Endothelial cell of umbilical vein (primary cell): Measurements from ENCODE around the gene CACNA1C. TPM values are rescaled to one million over a fixed set of nuclear protein-coding genes. Genes with fewer than 3 reads are reported as not detected.

ENCODE experiments used
- BruUV-seq: library from RNA; stranded (reverse); fragments of 400-500 nt; replicated peaks from 2 replicates; lab custom pipeline; 2021; lab: Mats Ljungman, UMichigan
- CTCF ChIA-PET: fragments of 300-600, 350-600 bp; sonication (Branson Sonifier 250); formaldehyde crosslinking; loops from one replicate; lab custom pipeline; 2021; ENCODE audit warnings: antibody characterized with exemption, inconsistent platforms; lab: Charles Lee
- POLR2A ChIA-PET: fragments of 300-600, 350-600 bp; sonication (Branson Sonifier 250); formaldehyde crosslinking; loops from one replicate; lab custom pipeline; 2021; ENCODE audit warnings: antibody characterized with exemption, inconsistent platforms; lab: Charles Lee
- DNase-seq: peaks from one replicate; pipeline ENCODE4 v3.0.0-alpha.2; 2011; ENCODE audit warnings: low read depth, low spot score
- FAIRE-seq: peaks from 2 replicates; lab custom pipeline; 2011; peaks lifted over from hg19 to GRCh38; lab: Jason Lieb, UNC
- H2AFZ ChIP-seq: 2 replicates; pipeline ENCODE4 v1.6.0; 2012; ENCODE audit warnings: low read depth, low read length, control low read depth, inconsistent platforms
- H3K27ac ChIP-seq: 2 replicates; pipeline ENCODE4 v1.5.1; 2011; ENCODE audit warnings: low read depth, mild to moderate bottlenecking, control low read depth, low read length, moderate library complexity; ENCODE audit not compliant: insufficient read depth
- H3K27me3 ChIP-seq, 2 experiments: 2 replicates each; pipeline versions ENCODE4 v1.6.0 to v1.6.1; 2011; ENCODE audit warnings: low read length in 2 of 2, mixed read lengths in 1 of 2; ENCODE audit not compliant: control insufficient read depth in 2 of 2, insufficient read depth in 2 of 2
- H3K36me3 ChIP-seq, 2 experiments: 2 replicates in 1 of 2; 3 replicates in 1 of 2; pipeline ENCODE4 v1.5.1; 2011; ENCODE audit warnings: low read length in 2 of 2, mild to moderate bottlenecking in 1 of 2, moderate library complexity in 1 of 2; ENCODE audit not compliant: control insufficient read depth in 2 of 2, insufficient read depth in 2 of 2; ENCODE audit errors: extremely low read depth in 1 of 2
- H3K4me1 ChIP-seq: 3 replicates; pipeline ENCODE4 v1.5.1; 2011; ENCODE audit warnings: mild to moderate bottlenecking, low read length; ENCODE audit not compliant: control insufficient read depth, insufficient read depth; ENCODE audit errors: extremely low read depth
- H3K4me2 ChIP-seq: 2 replicates; pipeline ENCODE4 v1.6.1; 2011; ENCODE audit warnings: low read length, control low read depth, mixed read lengths; ENCODE audit not compliant: insufficient read depth
- H3K4me3 ChIP-seq, 3 experiments: fragments of 200-600 bp in 1 of 3; sonication (generic), shearing (Covaris generic) in 1 of 3; replicated peaks in 1 of 3; 2 replicates each; pipeline ENCODE4 v1.5.1; 2011 to 2016; ENCODE audit warnings: control low read depth in 3 of 3, low read length in 3 of 3, mild to moderate bottlenecking in 2 of 3, inconsistent platforms in 1 of 3, low read depth in 1 of 3, moderate library complexity in 1 of 3; ENCODE audit not compliant: insufficient read depth in 1 of 3
- H3K79me2 ChIP-seq: 2 replicates; pipeline ENCODE4 v1.6.0; 2012; ENCODE audit warnings: low read length, inconsistent platforms; ENCODE audit not compliant: control insufficient read depth, insufficient read depth
- H3K9ac ChIP-seq: replicated peaks from 2 replicates; pipeline ENCODE3; 2011; ENCODE audit warnings: low read length, control low read depth; ENCODE audit not compliant: insufficient read depth; ENCODE audit errors: extremely low read depth
- H3K9me1 ChIP-seq: replicated peaks from 3 replicates; pipeline ENCODE4 v1.6.0; 2011; ENCODE audit warnings: mild to moderate bottlenecking, low read length; ENCODE audit not compliant: control insufficient read depth, insufficient read depth; ENCODE audit errors: extremely low read depth
- H3K9me3 ChIP-seq: replicated peaks from 2 replicates; pipeline ENCODE4 v1.5.1; 2012; ENCODE audit warnings: low read length, inconsistent platforms; ENCODE audit not compliant: control insufficient read depth, insufficient read depth
- H4K20me1 ChIP-seq: replicated peaks from 2 replicates; pipeline ENCODE3; 2011; ENCODE audit warnings: mild to moderate bottlenecking, low read length; ENCODE audit not compliant: control insufficient read depth, insufficient read depth; ENCODE audit errors: extremely low read depth
- EZH2 ChIP-seq: IDR thresholded peaks from 2 replicates; pipeline ENCODE4 v1.6.1; 2012; ENCODE audit warnings: borderline replicate concordance, low read depth, mild to moderate bottlenecking, moderate library complexity, low read length, inconsistent platforms; ENCODE audit not compliant: severe bottlenecking
- FOS ChIP-seq: IDR thresholded peaks from 2 replicates; pipeline ENCODE4 v1.6.1; 2011; ENCODE audit warnings: mild to moderate bottlenecking, low read length, moderate library complexity, borderline replicate concordance; ENCODE audit not compliant: insufficient read depth
- JUN ChIP-seq: IDR thresholded peaks from 2 replicates; pipeline ENCODE4 v1.6.1; 2011; ENCODE audit warnings: borderline replicate concordance, low read depth; ENCODE audit not compliant: insufficient read length, insufficient read depth
- MYC ChIP-seq: IDR thresholded peaks from one replicate; pipeline ENCODE4 v1.6.1; 2011; ENCODE audit warnings: mild to moderate bottlenecking, low read depth, low read length
- POLR2A ChIP-seq: IDR thresholded peaks from 2 replicates; pipeline ENCODE4 v1.6.1; 2012; ENCODE audit warnings: low read depth, mild to moderate bottlenecking, control low read depth, low read length
- dilution Hi-C: fragments of 300-500 bp; cut with MboI; formaldehyde crosslinking; loops from one replicate; pipeline ENCODE4 v1.15.0; 2019; ENCODE audit warnings: low sequenced_read_pairs; ENCODE audit not compliant: extremely low pct_ligation_motif_present
- intact Hi-C: fragments of 100-400 bp; cut with micrococcal nuclease; formaldehyde crosslinking; loops from one replicate; pipeline ENCODE4 v1.10.0; 2022
- polyA plus RNA-seq, 4 experiments: library from polyadenylated mRNA; depleted of rRNA in 3 of 4; stranded (reverse) in 3 of 4; unstranded in 1 of 4; fragments of >200 nt; gene quantifications; 2 replicates each; pipeline versions ENCODE4 v1.2.1 to v1.2.3, GENCODE V29; 2011 to 2012; ENCODE audit warnings: missing spikeins in 1 of 4
- total RNA-seq: library from RNA; stranded (reverse); gene quantifications from 2 replicates; pipeline ENCODE4 v1.2.3, GENCODE V29; 2021

Gene CACNA1C
- total and polyA plus RNA-seq, 2 donors (not counting 3 experiments of a cell fraction or from before 2014, with no cell fraction given), result not detected

DNA sequence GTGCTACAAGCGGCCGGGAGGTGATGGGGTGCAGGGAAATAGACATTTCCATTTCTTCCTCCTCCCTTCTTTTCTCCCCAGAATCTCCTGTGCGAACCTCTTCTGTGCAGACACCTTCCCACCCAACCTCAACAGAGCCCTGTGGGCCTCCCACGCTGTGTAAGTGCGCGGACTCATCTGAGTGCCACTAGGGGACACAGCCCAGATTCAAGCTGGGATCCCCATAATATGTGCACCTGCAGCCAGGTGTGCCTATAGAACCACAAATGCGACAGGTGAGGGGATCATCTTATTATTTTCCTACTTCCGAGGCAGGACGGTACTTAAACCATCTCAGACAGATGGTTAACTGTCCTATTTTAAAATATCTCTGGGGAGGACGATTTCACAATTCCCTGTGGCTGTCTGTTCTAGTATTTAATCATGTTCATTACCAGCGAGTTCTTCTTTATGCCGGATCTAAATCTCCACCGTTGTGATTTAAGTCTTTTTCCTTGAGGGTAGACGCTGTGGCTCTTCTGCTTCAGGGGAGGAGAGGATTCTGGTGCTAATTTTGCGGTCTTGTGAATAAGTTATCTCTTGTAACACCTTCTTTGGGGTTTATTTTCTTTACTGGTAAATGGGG is 17.2 kb upstream of the CACNA1C start:
- Histone ChIP-seq H3K4me2 (peak overlapping the region; percentile 61), H4K20me1 (no peaks in the 10 kb centered on the region), H3K4me3 (no peak overlapping the region), H3K79me2 (no peaks in the 10 kb centered on the region), H2AFZ (peak overlapping the region; percentile 72), H3K27me3 (peaks cover 12 to 22% of the 10 kb centered on the region in 2 experiments), H3K27ac (no peak overlapping the region), H3K9ac (no peak overlapping the region), H3K36me3 (no peaks in the 10 kb centered on the region), H3K9me3 (no peaks in the 10 kb centered on the region), H3K4me1 (peaks cover 2% of the 10 kb centered on the region), H3K9me1 (no peaks in the 10 kb centered on the region)
- intact Hi-C loops, result loop anchor here (1.0 to 2.0 kb wide), 5 partner anchors 31 to 548 kb away; partner anchors contain the start of gene DCP1B
- CTCF ChIA-PET, result interaction anchor here (0.8 to 2.9 kb wide), 6 partner anchors 10 to 548 kb away, joined by 3 to 11 read pairs (median 4); no protein-coding TSS in a partner anchor
- POLR2A ChIA-PET, result no interaction called here
- TF ChIP-seq EZH2 (peak; percentile 36), POLR2A (no peak)
- dilution Hi-C loops, result no loop called here
- FAIRE-seq (no peak), DNase-seq (no peak)
- no TSS peak for BruUV-seq

DNA sequence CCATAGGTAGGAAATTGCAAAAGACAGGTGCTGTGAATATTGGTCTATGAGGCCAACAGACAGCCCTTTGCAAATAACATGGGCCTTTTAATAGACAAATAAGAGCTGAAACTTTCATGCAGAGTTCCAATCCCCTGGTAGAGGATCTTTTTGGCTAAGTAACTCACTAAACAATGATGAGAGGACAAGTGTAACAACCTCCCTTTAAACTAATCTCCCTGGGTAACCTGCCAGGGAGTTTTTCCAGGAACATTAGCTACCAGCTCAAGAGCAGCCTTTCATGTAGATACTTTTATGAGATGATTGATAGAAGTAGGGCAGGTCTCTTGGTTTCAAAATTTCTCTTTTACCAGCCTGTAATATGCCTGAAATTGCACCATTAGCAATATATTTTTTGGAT is 13.8 kb upstream of the CACNA1C start:
- no TSS peak for BruUV-seq
- Histone ChIP-seq H3K9ac (no peak overlapping the region), H3K79me2 (no peaks in the 10 kb centered on the region), H3K9me3 (no peaks in the 10 kb centered on the region), H3K36me3 (no peaks in the 10 kb centered on the region), H3K27me3 (peaks cover 7 to 13% of the 10 kb centered on the region in 2 experiments), H3K9me1 (no peaks in the 10 kb centered on the region), H3K27ac (no peak overlapping the region), H3K4me3 (no peak overlapping the region), H2AFZ (no peak overlapping the region), H3K4me1 (peaks cover 2% of the 10 kb centered on the region), H3K4me2 (no peak overlapping the region), H4K20me1 (no peaks in the 10 kb centered on the region)
- ChIA-PET POLR2A (no interaction called here), CTCF (interaction anchor here (1.0 kb wide), 1 partner anchor 8 kb away, joined by 4 read pairs; no protein-coding TSS in a partner anchor)
- no peak for TF ChIP-seq POLR2A
- no peak for TF ChIP-seq JUN
- TF ChIP-seq MYC, result no peak
- no peak for TF ChIP-seq EZH2
- no peak for TF ChIP-seq FOS
- DNase-seq (no peak), FAIRE-seq (no peak)
- dilution Hi-C loops, result no loop called here
- intact Hi-C loops, result no loop called here
